ENCODE results near the gene FIP1L1. TPM values are rescaled to one million over a fixed set of nuclear protein-coding genes. Genes with fewer than 3 reads are reported as not detected.

Gene FIP1L1
- total and polyA plus RNA-seq, 9 of the 15 experiments (the other 6 are each of a cell fraction or from before 2014, with no cell fraction given): 34.6 to 137 (median 72.0) TPM

GRCh38 chr4:53365486-53366300 lies 11.7 kb upstream of the FIP1L1 start, which contains the start of gene SCFD2 (continued):
- TF ChIP-seq RNF219 (CRISPR knock-in tag; IDR thresholded peaks at IDR 0.05): no peak
- TF ChIP-seq ZNF696 (CRISPR knock-in tag; conservative IDR thresholded peaks at IDR 0.05): no peak
- no peak for TF ChIP-seq NR2F6 (CRISPR knock-in tag; IDR thresholded peaks at IDR 0.05)
- TF ChIP-seq NCOA6 (IDR thresholded peaks at IDR 0.05): no peak
- no peak; the same call in 1 of the 2 replicates for TF ChIP-seq PKNOX1 (IDR thresholded peaks at IDR 0.05)
- peak; percentile 55 for TF ChIP-seq FOS (IDR thresholded peaks at IDR 0.05; ENCODE audit: extremely low read depth, insufficient read length)
- no peak for TF ChIP-seq ZNF695 (CRISPR knock-in tag; IDR thresholded peaks at IDR 0.05)
- TF ChIP-seq ZNF717 (CRISPR knock-in tag; IDR thresholded peaks at IDR 0.05): no peak
- TF ChIP-seq NFATC3 (IDR thresholded peaks at IDR 0.05): no peak
- no peak for TF ChIP-seq ZKSCAN3 (CRISPR knock-in tag; IDR thresholded peaks at IDR 0.05)
- peak; percentile 95 to 100; a peak in 3 of 4 replicates for TF ChIP-seq HDAC1 (IDR thresholded peaks at IDR 0.05)
- no peak for TF ChIP-seq BMI1 (IDR thresholded peaks at IDR 0.05; ENCODE audit: low read length)
- no peak for TF ChIP-seq ZNF707 (CRISPR knock-in tag; conservative IDR thresholded peaks at IDR 0.05)
- no peak for TF ChIP-seq MTA2 (IDR thresholded peaks at IDR 0.05; ENCODE audit: low read depth)
- TF ChIP-seq CBX5 (IDR thresholded peaks at IDR 0.05; ENCODE audit: borderline replicate concordance, low read depth): no peak
- TF ChIP-seq WHSC1 (IDR thresholded peaks at IDR 0.05; ENCODE audit: low read length): no peak
- TF ChIP-seq EP400 (IDR thresholded peaks at IDR 0.05): peak; percentile 97
- TF ChIP-seq ZNF224 (CRISPR knock-in tag; IDR thresholded peaks at IDR 0.05): no peak
- no peak for TF ChIP-seq ZNF77 (CRISPR knock-in tag; IDR thresholded peaks at IDR 0.05)
- TF ChIP-seq SAFB2 (IDR thresholded peaks at IDR 0.05; ENCODE audit: borderline replicate concordance, low read depth, low read length, severe bottlenecking): no peak

Measured in K562 (cell line).